Lower lobe of right lung (tissue), 2 donors: Measurements from ENCODE around the gene EI24. TPM values are rescaled to one million over a fixed set of nuclear protein-coding genes. Genes with fewer than 3 reads are reported as not detected.

Source experiments
- ATAC-seq, 2 donors: fragments of 200-7000 bp; cut with Tn5 transposase; one replicate each; pipeline ENCODE4 v1.9.1; 2020 to 2022; ENCODE audit warnings: mild to moderate bottlenecking in 2 of 2, moderate library complexity in 2 of 2
- DNase-seq: peaks from one replicate; pipeline ENCODE4 v3.0.0-alpha.2; 2020
- H3K27ac ChIP-seq: fragments of 200-600 bp; one replicate; pipeline ENCODE4 v1.8.0; 2022
- H3K27me3 ChIP-seq: fragments of 200-600 bp; one replicate; pipeline ENCODE4 v1.8.0; 2022; ENCODE audit warnings: low read depth
- H3K36me3 ChIP-seq: fragments of 200-600 bp; one replicate; pipeline ENCODE4 v1.8.0; 2022; ENCODE audit warnings: mild to moderate bottlenecking
- H3K4me1 ChIP-seq: fragments of 200-600 bp; one replicate; pipeline ENCODE4 v1.8.0; 2022
- H3K4me3 ChIP-seq: fragments of 200-600 bp; one replicate; pipeline ENCODE4 v1.8.0; 2022; ENCODE audit warnings: mild to moderate bottlenecking
- H3K9me3 ChIP-seq: fragments of 200-600 bp; one replicate; pipeline ENCODE4 v1.8.0; 2022
- CTCF ChIP-seq: fragments of 200-600 bp; IDR thresholded peaks from one replicate; pipeline ENCODE4 v1.8.0; 2022; ENCODE audit warnings: antibody characterized with exemption, mild to moderate bottlenecking
- intact Hi-C: fragments of 100-400 bp; cut with DNase I; formaldehyde crosslinking; loops from one replicate; pipeline ENCODE4 v1.11.0; 2022
- total RNA-seq: library from RNA; stranded (reverse); fragmentation: NEBNext Ultra II Directional; extraction: Animal tissue kit (Norgen Biotek cat#: 25700); gene quantifications from one replicate; pipeline ENCODE4 v1.2.1, GENCODE V29; 2021
- donor health status: DM: no; HTN: yes; CAD: no; lungs with severe emphysema.

EI24 gene
- total RNA-seq, 1 donor from 2014 or later = 56.8 TPM

GRCh38 chr11:125559888-125560287, 9.4 kb upstream of the EI24 start:
- intact Hi-C loops = no loop called here

GRCh38 chr11:125561924-125562323, 7.4 kb upstream of the EI24 start:
- intact Hi-C loops = no loop called here
- Histone ChIP-seq H3K9me3 (no peaks in the 10 kb centered on the region), H3K27me3 (no peaks in the 10 kb centered on the region), H3K4me1 (no peaks in the 10 kb centered on the region), H3K36me3 (no peaks in the 10 kb centered on the region), H3K4me3 (no peak overlapping the region), H3K27ac (no peak overlapping the region)
- DNase-seq (no peak), ATAC-seq (no peak)
- no peak for TF ChIP-seq CTCF

More at GRCh38 chr11:125559888-125560287, 9.4 kb upstream of the EI24 start:
- H3K9me3 ChIP-seq = no peaks in the 10 kb centered on the region
- H3K36me3 ChIP-seq = no peaks in the 10 kb centered on the region
- H3K27me3 ChIP-seq = no peaks in the 10 kb centered on the region
- no peak overlapping the region for H3K4me3 ChIP-seq
- no peak for TF ChIP-seq CTCF
- no peaks in the 10 kb centered on the region for H3K4me1 ChIP-seq
- ATAC-seq = no peak
- no peak for DNase-seq
- no peak overlapping the region for H3K27ac ChIP-seq

GRCh38 chr11:125562430-125562829, 6.8 kb upstream of the EI24 start:
- H3K27ac ChIP-seq = no peak overlapping the region
- H3K9me3 ChIP-seq = no peaks in the 10 kb centered on the region
- no peak for TF ChIP-seq CTCF
- ATAC-seq (no peak), DNase-seq (no peak)
- no peak overlapping the region for H3K4me3 ChIP-seq
- H3K4me1 ChIP-seq = no peaks in the 10 kb centered on the region
- H3K36me3 ChIP-seq = no peaks in the 10 kb centered on the region
- intact Hi-C loops = no loop called here
- H3K27me3 ChIP-seq = no peaks in the 10 kb centered on the region

GRCh38 chr11:125564357-125564756, 4.9 kb upstream of the EI24 start:
- no peak for DNase-seq
- intact Hi-C loops = no loop called here
- Histone ChIP-seq H3K36me3 (no peaks in the 10 kb centered on the region), H3K27ac (no peak overlapping the region), H3K4me3 (no peak overlapping the region), H3K4me1 (no peaks in the 10 kb centered on the region), H3K9me3 (no peaks in the 10 kb centered on the region), H3K27me3 (no peaks in the 10 kb centered on the region)
- no peak for TF ChIP-seq CTCF
- ATAC-seq = no peak

GRCh38 chr11:125566235-125566634, 3.0 kb upstream of the EI24 start:
- intact Hi-C loops = no loop called here
- DNase-seq = no peak

More at GRCh38 chr11:125566235-125566634, 3.0 kb upstream of the EI24 start:
- ATAC-seq = no peak
- Histone ChIP-seq H3K9me3 (no peaks in the 10 kb centered on the region), H3K4me1 (peaks cover 15% of the 10 kb centered on the region), H3K27me3 (no peaks in the 10 kb centered on the region), H3K27ac (no peak overlapping the region), H3K4me3 (no peak overlapping the region), H3K36me3 (no peaks in the 10 kb centered on the region)
- no peak for TF ChIP-seq CTCF
